ENCODE measurements around the gene RIC1. TPM values are rescaled to one million over a fixed set of nuclear protein-coding genes. Genes with fewer than 3 reads are reported as not detected.
"Not testable (repeated sequence)": the region's sequence is repeated elsewhere in the genome, so short reads cannot be mapped to it uniquely, and the experiment has no call there.

RIC1 gene
- total RNA-seq, 1 donor from 2014 or later, result 25.0 TPM

- DNase-seq (ENCODE audit: low read depth in 2 of 2), result no peak
These were observed 158.9 kb downstream of the RIC1 start for GRCh38 chr9:5787759-5788302.

GRCh38 chr9:5789489-5789888 is 160.6 kb downstream of the RIC1 start:
- no peak for DNase-seq (ENCODE audit: low read depth in 2 of 2)

GRCh38 chr9:5790923-5791322 is 162.0 kb downstream of the RIC1 start:
- DNase-seq (ENCODE audit: low read depth in 2 of 2), result peak in 1 of 2 donors; percentile 12

GRCh38 chr9:5791870-5792269 is 163.0 kb downstream of the RIC1 start:
- DNase-seq (ENCODE audit: low read depth in 2 of 2), result no peak

- DNase-seq (ENCODE audit: low read depth in 2 of 2), result no peak
These were observed 164.9 kb downstream of the RIC1 start for GRCh38 chr9:5793812-5794211.

- no peak for DNase-seq (ENCODE audit: low read depth in 2 of 2)
These were observed 167.4 kb downstream of the RIC1 start for GRCh38 chr9:5796298-5796697.

GRCh38 chr9:5798581-5798980 is 169.7 kb downstream of the RIC1 start:
- no peak for DNase-seq (ENCODE audit: low read depth in 2 of 2)

GRCh38 chr9:5799314-5799713 is 170.4 kb downstream of the RIC1 start:
- peak; percentile 52 to 71 for DNase-seq (ENCODE audit: low read depth in 2 of 2)

- DNase-seq (ENCODE audit: low read depth in 2 of 2), result not testable (repeated sequence)
These were observed 171.5 kb downstream of the RIC1 start for GRCh38 chr9:5800378-5800777.

GRCh38 chr9:5800969-5801738 is 172.2 kb downstream of the RIC1 start:
- DNase-seq (ENCODE audit: low read depth in 2 of 2), result peak in 1 of 2 donors; percentile 43

GRCh38 chr9:5801739-5802113 is 172.8 kb downstream of the RIC1 start:
- DNase-seq (ENCODE audit: low read depth in 2 of 2), result no peak

- no peak for DNase-seq (ENCODE audit: low read depth in 2 of 2)
These were observed 176.6 kb downstream of the RIC1 start for GRCh38 chr9:5805478-5805877.

- no peak for DNase-seq (ENCODE audit: low read depth in 2 of 2)
These were observed 182.8 kb downstream of the RIC1 start for GRCh38 chr9:5811751-5812150.

GRCh38 chr9:5813824-5814223 is 184.9 kb downstream of the RIC1 start:
- DNase-seq (ENCODE audit: low read depth in 2 of 2), result no peak

- DNase-seq (ENCODE audit: low read depth in 2 of 2), result no peak
These were observed 186.6 kb downstream of the RIC1 start for GRCh38 chr9:5815461-5815860.

- peak in 1 of 2 donors; percentile 21 for DNase-seq (ENCODE audit: low read depth in 2 of 2)
These were observed 189.0 kb downstream of the RIC1 start for GRCh38 chr9:5817862-5818261.

- DNase-seq (ENCODE audit: low read depth in 2 of 2), result no peak
These were observed 189.7 kb downstream of the RIC1 start for GRCh38 chr9:5818424-5819142.

- DNase-seq (ENCODE audit: low read depth in 2 of 2), result no peak
These were observed 190.3 kb downstream of the RIC1 start for GRCh38 chr9:5819174-5819573.

GRCh38 chr9:5820425-5820824 is 191.5 kb downstream of the RIC1 start:
- no peak for DNase-seq (ENCODE audit: low read depth in 2 of 2)

- DNase-seq (ENCODE audit: low read depth in 2 of 2), result no peak
These were observed 196.3 kb downstream of the RIC1 start for GRCh38 chr9:5825223-5825622.

All from dermis microvascular lymphatic vessel endothelial cell (primary cell).